Brain pericyte (primary cell): ENCODE data around the gene CDKAL1.

Source experiments
- DNase-seq: peaks from one replicate; pipeline ENCODE4 v3.0.0-alpha.2; 2012; ENCODE audit warnings: low read depth, low spot score

The CDKAL1 gene

DNA sequence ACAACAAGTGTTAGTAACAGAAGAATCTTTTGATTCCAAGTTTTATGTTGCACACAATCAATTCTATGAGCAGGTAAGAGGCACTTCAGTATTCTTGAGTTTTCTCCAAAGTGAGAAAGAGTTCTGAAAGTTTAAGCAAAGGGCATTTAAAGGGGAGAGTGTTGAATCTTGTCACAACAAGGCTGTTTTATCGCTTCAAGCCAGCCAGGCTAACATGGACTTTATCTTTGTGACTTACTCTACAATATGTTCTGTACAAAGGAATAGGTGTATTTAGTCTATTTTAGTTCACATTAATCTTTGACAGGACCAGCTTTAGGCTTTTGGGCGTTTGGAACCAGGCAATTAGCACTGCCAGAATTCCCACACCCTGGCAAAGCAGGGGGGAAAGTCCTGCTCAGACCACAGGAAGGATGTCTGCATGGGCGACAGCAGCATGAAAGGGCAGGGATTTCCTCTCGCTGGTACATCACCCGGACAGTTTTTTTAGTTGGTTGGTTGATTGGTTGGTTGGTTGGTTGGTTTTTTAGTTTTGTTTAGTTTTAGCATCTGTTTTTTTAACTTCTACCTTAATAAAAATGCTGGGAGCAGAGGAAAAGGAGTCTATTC lies 663.9 kb downstream of the CDKAL1 start:
- no peak for DNase-seq

GRCh38 chr6:21199262-21199661 lies 665.0 kb downstream of the CDKAL1 start:
- no peak for DNase-seq

- DNase-seq: no peak
These were observed 666.0 kb downstream of the CDKAL1 start for GRCh38 chr6:21200134-21200870.

GRCh38 chr6:21201187-21201586 lies 666.9 kb downstream of the CDKAL1 start:
- DNase-seq: no peak

DNA sequence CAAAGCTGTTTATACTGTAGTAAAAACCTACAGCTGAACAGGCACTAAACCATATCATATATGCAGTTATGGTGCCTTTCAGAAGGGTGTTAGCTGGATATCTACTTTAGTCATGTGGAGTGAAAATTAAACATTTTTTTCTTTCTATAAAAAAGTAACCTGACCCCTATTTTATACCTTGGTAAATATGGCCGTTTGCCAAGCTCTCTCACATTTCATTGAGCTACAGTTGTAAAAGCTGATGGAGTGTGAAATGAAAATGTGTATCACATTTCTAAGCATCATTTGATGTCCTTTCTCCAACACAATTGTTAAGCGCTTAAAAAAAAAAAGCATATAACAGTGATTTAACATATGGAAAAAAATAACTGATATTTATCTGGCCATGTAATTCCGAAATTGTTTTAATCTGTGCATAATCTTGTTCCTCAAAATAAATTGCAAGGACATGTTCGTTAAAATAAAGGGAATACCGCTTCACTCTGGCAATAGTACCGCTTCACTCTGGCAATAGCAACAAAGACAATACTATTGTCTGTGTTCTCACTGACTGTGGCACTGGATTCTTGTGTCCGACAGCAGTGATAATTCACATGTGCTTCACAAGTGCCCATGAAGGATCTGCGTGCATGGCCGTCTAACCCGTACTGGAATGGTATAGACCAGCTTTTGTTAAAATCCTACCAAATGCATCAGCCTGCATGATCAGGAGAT lies 667.5 kb downstream of the CDKAL1 start:
- no peak for DNase-seq

- DNase-seq: no peak
These were observed 668.3 kb downstream of the CDKAL1 start for GRCh38 chr6:21202521-21202920.

GRCh38 chr6:21204951-21205350 lies 670.7 kb downstream of the CDKAL1 start:
- DNase-seq: no peak

- no peak for DNase-seq
These were observed 674.0 kb downstream of the CDKAL1 start for GRCh38 chr6:21208081-21208795.

DNA sequence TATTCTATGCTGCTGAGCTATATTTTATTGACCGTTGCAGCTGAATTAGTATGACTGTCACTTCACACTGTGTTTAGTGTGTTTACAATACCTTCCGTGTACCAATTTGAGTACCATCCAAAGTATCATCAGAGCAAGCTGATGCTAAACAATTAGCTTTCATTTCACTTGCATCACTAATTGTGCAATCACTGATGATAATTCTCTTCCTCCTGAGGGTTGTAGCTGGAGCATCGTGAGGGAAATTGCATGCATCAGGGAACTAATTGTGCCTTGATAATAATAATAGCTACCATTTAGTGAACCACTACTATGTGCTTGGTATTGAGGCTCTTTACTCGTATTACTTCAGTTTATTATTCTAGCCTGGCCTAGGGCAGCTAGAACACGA lies 674.5 kb downstream of the CDKAL1 start:
- DNase-seq: no peak

- no peak for DNase-seq
These were observed 679.2 kb downstream of the CDKAL1 start for GRCh38 chr6:21213492-21213891.

GRCh38 chr6:21214738-21215448 lies 680.6 kb downstream of the CDKAL1 start:
- DNase-seq: no peak

GRCh38 chr6:21219241-21219640 lies 685.0 kb downstream of the CDKAL1 start:
- no peak for DNase-seq

GRCh38 chr6:21219856-21220255 lies 685.6 kb downstream of the CDKAL1 start:
- no peak for DNase-seq

DNA sequence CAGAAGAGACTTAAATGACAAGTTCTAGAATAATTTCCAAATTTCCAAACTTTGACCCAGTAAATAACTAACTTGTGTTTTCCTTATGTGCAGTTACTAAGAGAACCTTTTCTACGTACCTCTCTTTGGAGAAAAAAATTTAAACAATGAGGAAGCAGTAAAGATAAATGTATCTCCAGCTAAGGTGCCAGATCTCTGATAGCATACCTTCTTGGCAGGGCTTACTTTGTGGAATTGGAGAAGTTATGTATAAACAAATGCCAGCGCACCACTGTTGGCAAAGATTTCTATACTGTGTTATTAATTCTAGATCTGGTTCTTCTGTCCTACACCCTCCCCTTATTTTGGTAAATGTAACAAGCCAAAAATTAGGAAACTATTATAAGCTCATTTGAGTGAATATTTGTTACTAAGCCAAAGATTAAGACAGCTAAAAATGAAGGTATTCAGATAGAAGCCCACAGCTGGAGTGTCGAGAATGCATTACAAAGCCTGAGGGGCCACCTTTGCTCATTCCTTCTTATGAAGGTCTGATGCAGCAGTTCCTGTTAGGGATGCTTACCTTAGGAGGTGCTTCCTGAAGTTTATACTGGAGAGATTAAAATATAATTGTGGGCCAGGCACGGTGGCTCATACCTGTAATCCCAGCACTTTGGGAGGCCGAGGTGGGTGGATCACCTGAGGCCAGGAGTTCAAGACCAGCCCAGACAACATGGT lies 686.2 kb downstream of the CDKAL1 start:
- no peak for DNase-seq

GRCh38 chr6:21222656-21223055 lies 688.4 kb downstream of the CDKAL1 start:
- DNase-seq: no peak

DNA sequence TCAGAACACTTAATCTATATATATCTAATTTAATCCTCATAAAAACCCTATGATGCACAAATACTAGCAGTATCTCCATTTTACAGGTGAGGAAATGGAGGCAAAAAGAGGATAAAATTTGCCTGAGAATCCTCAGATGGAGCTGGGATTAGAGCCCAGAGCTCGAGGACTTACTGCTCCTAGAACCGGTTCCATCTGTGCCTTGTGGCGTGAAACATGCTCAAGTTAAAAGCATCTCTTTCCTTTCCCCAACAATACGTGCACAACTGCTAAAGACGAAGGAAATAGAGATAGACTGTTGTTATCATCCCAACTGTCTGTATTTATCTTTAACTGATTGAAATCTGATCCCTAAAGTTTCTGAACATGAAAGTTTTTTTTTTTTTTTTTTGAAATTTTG lies 691.7 kb downstream of the CDKAL1 start:
- no peak for DNase-seq

- DNase-seq: no peak
These were observed 693.2 kb downstream of the CDKAL1 start for GRCh38 chr6:21227486-21227885.

DNA sequence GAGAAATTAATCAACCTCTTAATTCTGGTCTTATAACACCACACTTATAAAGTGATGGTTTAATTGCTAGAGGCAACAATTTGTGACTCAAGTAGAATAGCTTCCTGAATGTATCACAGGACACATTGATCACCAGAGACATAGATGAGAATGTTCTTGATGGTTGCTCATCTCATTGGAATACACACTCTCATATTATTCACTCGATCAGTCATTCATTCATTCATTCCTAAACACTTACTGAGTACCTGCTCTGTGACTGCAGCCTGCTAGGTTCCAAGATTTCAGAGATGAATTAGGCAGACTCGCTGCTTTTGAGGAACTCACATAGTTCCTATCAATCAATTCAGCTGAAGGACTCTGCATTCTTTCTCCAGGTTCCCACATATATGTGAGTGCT lies 694.2 kb downstream of the CDKAL1 start:
- no peak for DNase-seq

DNA sequence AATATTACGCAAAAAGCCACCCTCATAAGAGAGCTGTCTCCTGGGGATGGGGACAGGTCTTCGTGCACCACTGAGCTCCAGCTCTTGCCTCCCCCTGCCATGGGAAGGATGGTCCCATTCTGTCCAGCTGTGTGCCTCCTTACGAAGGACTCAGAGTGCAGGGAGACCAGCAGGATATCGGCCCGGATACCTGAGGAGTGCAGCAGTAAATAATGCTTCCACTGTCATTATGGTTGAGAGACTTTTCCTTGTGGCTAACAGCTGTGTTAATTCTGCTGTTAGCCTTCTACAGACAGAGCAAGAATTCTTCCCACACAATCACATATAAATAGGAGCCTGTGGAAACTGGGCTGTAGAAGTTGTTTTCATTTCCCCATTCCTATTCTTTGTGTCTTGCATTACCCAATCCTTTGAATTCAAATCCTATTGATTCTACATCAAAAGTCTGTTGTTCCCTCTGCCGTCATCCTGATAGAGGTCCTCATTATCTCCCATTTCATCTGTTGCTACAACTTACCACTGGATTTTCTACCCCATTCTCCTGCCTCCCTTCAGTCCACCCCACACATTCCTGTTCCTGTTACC lies 694.7 kb downstream of the CDKAL1 start:
- no peak for DNase-seq

DNA sequence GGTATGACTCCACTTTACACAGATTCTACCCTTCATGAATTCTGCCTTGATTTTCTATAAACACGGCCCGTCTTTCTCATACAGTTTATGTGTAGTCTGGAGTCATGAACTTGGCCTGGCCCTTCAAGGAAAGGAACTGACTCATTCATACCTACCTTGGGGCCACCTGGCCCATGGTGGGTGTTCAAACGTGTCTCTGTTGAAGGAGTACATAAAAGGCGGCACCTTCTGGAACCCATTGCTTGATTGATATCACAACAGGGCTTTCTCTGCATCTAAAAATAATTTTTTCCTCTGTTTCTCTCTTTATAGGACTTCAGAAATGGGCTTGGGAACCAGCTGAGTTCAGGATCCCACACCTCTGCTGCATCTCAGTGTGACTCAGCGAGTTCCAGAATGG lies 696.3 kb downstream of the CDKAL1 start:
- no peak for DNase-seq

- no peak for DNase-seq
These were observed 700.9 kb downstream of the CDKAL1 start for GRCh38 chr6:21235162-21235561.
